ENCODE results near the gene NFRKB.
"Not testable (repeated sequence)": the region's sequence is repeated elsewhere in the genome, so short reads cannot be mapped to it uniquely, and the experiment has no call there.

Gene NFRKB

DNA sequence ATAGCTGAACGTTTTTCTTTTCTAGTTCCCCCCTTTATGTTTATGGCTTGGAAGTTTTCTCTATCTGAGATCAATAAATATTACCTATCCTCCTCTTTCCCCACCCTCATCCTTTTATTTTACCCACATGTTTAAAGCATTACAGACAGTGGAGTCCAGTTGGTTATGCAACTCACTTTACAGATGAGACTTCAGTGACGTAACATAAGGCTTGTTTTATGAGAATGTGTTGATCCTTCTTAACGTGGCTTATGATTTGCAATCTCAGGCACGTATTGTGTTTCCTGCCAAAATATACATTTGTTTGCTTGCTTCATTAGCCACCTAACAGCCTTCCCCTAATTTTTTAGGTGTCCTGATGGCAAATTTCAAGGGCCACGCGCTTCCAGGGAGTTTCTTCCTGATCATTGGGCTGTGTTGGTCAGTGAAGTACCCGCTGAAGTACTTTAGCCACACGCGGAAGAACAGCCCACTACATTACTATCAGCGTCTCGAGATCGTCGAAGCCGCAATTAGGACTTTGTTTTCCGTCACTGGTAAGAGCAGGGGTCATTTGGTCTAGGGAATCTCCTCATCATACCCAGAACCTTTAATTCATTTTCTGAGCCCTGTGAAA lies 43.1 kb downstream of the NFRKB start:
- no peak for DNase-seq (ENCODE audit: low spot score)
- ChIA-PET POLR2A (ENCODE audit: low non-redundant PET) (no interaction called here), CTCF (interaction anchor here (1.3 kb wide), 1 partner anchor 67 kb away, joined by 4 read pairs; no protein-coding TSS in a partner anchor)
- TF ChIP-seq, protein P1, sequence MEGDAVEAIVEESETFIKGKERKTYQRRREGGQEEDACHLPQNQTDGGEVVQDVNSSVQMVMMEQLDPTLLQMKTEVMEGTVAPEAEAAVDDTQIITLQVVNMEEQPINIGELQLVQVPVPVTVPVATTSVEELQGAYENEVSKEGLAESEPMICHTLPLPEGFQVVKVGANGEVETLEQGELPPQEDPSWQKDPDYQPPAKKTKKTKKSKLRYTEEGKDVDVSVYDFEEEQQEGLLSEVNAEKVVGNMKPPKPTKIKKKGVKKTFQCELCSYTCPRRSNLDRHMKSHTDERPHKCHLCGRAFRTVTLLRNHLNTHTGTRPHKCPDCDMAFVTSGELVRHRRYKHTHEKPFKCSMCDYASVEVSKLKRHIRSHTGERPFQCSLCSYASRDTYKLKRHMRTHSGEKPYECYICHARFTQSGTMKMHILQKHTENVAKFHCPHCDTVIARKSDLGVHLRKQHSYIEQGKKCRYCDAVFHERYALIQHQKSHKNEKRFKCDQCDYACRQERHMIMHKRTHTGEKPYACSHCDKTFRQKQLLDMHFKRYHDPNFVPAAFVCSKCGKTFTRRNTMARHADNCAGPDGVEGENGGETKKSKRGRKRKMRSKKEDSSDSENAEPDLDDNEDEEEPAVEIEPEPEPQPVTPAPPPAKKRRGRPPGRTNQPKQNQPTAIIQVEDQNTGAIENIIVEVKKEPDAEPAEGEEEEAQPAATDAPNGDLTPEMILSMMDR (conservative IDR thresholded peaks at IDR 0.05; ENCODE audit: low read depth): no peak
- peak overlapping the region; percentile 38; the same call in 1 of the 2 replicates for H3K27ac ChIP-seq

DNA sequence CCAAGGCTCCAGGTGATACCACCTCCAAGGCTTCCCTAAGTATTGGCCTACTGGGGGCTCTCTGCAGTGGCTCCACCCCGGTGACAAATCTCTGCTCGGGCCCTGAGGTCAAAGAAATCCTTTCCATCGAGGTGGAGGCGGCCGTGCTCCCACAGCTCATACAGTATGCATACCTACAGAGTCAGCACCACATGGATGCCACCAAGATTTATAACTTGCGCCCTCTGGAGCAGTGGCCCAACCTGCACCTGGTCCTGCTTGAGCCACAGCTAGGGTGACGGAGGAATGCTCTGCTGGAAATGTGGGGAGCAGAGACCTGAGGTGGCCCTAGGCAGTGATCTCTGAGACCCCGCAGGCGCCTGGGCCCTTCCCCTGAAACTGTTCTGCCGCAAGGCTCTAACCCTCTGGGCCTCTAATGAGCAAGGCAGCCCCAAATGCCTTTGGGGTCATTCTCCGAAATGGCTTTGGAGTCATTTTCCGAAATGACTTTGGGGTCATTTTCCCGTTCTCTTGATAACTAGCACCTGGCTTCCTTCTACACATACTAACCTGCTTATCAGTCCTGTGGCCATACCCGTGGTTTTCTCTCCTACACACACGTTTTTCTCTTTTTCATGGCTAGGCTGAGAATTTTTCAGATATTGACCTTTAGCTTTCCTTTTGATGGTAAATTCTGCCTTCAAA lies 45.8 kb downstream of the NFRKB start:
- POLR2A ChIA-PET (ENCODE audit: low non-redundant PET): no interaction called here
- TF ChIP-seq, protein P1 (conservative IDR thresholded peaks at IDR 0.05; ENCODE audit: low read depth): no peak
- CTCF ChIA-PET: interaction anchor here (0.6 kb wide), 2 partner anchors 334 to 1341 kb away, joined by 3 to 4 read pairs; no protein-coding TSS in a partner anchor
- DNase-seq (ENCODE audit: low spot score): no peak
- H3K27ac ChIP-seq: no peak overlapping the region

- CTCF ChIA-PET; DNase-seq (ENCODE audit: low spot score); POLR2A ChIA-PET (ENCODE audit: low non-redundant PET); H3K27ac ChIP-seq: not testable (repeated sequence)
Measured at GRCh38 chr11:129847361-129847760, 48.0 kb downstream of the NFRKB start.

DNA sequence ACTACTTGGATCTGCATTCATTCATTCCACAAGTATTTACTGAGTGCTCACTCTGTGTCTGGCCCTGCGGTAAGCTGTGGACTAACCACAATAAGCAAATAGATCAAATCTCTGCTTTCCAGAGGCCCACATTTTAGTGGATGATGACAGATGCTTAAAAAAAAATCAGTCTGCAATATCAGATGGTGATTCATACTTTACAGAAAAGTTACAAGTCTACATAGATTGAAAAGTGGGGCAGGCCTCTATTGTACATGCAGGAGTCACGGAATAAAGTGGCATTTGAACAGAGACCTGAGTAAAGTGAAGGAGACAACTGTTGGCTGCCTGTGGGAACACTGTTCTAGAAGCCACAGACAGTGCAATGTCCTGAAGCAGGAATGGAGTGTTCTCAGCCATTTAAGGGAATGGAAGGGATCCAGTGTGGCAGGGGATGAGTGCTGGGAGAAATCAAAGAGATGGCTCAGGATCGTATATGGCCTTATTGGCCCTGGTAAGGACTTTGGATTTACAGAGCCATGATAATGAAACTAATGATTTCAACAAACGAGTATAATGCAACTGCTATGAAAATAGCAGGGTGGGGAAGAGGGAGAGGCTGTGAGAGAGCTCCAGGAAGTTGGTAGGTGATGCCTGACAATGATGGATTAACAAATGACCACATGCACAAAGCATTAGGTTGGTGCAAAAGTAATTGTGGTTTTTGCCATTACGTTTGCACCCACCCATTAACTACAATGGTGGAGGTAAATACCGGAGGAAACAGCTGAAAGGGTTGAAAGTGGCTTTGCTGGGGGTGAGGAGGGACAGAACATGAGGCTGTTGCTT lies 48.7 kb downstream of the NFRKB start:
- DNase-seq (ENCODE audit: low spot score): peak; percentile 67
- H3K27ac ChIP-seq: peak overlapping the region; percentile 68
- ChIA-PET CTCF (no interaction called here), POLR2A (ENCODE audit: low non-redundant PET) (no interaction called here)
- TF ChIP-seq, protein P1 (conservative IDR thresholded peaks at IDR 0.05; ENCODE audit: low read depth): no peak

Measured in RWPE1 (cell line).